Stimulated activated CD4-positive, alpha-beta T cell treated with anti-CD3 and anti-CD28 coated beads, Interleukin-1b, Interleukin-23, amount 100 ng/mL, for 1 hour (primary cell): ENCODE data around the gene AGAP1.
"Not testable (repeated sequence)": the region's sequence is repeated elsewhere in the genome, so short reads cannot be mapped to it uniquely, and the experiment has no call there.

Experiments used
- DNase-seq, 2 donors: peaks; one replicate each; pipeline ENCODE4 v3.0.0-alpha.2; 2020; ENCODE audit warnings: low read depth in 2 of 2

AGAP1 gene

DNA sequence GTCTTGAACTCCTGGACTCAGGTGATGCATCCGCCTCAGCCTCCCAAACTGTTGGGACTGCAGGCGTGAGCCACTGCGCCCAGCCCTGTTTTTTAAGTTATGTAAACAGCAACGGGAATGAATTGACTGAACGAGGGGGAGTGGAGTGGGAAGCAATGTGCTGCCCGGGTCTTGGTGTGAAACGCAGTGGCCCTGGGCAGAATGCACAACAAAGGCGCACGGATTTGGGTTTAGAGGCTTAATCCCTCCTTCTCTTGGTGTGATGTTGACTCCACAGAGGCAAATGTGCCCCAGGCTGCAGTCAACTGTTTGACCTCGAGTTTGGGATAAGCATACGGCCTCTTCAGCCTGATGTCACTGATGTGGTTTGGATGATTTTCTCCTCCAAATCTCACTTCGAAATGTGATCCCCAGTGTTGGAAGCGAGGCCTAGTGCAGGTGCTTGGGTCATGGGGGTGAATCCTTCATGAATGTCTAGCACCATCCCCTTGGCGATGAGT is 97.4 kb downstream of the AGAP1 start:
- DNase-seq, result no peak

DNA sequence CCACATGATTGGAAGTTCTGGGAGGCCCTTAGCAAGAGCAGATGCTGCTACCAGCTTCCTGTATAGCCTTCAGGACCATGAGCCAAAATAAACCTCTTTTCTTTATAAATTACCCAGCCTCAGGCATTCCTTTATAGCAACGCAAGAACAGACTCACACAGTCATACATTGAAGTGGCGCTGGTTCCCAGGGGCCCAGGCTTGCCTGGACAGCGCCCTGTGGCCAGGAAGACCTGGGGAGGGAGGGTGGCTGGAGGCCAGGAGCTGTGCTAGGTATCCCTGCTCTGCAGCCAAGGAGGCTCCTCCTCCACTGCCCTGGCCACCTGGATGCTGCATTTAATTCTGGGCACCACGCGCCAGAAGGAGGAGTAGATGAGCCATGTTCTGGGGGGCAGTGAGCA is 98.1 kb downstream of the AGAP1 start:
- no peak for DNase-seq

DNA sequence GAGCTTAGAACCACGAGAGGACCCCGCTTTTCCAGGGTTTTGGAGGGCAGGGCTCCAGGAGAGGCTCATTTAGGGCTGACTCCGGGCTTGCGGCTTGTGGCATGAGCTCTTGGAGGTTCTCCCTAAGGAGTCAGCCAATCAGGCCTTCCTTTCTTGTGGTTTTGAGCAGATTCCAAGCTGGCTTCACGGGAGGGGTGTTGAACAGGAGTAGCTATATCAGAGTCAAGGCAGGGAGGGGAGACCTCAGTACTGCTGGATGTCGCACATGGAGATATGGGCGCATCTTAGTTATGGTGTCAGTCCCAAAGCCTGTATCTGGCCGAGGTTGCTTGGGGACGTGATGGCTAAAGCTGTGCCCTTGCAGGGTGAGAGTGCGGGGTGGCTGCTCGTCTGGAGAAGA is 98.6 kb downstream of the AGAP1 start:
- no peak for DNase-seq

DNA sequence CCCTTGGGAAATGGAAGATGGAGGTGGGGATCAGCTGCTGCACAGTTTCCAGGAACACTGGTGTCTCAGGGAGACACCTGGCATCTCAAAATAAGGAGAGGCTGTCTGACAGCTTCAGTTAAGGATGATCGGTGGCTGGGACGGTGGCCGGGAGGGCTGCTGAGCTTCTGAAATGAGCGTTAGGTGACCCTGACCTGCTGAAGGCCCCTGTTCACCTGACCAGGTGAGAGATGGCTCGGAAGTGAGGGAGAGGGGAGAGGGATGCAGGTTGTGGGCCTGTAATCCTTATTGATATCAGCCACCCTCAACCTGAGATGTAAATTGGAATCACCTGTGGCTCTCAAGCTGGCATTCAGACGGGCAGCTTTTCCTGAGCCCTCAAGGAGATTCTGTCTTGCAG is 99.0 kb downstream of the AGAP1 start:
- no peak for DNase-seq

DNA sequence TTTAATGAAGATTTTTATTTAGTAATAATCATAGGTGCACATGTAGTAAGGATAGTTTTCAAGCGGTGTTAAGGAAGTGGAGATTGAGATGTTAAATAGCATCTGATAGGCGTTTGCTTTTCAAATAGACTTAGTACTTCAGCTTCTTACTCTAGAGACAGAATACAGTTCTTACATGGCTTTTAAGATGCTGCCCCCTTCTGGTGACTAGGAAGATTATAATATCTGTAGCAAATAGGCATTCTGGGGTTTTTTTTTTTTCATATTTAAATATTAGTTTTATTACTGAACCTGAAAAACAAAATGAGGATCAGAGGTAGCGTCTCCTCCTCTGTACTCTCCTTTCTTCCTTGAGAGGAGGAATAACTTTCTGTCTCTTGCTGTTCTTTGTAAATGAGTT is 100.2 kb downstream of the AGAP1 start:
- no peak for DNase-seq

DNA sequence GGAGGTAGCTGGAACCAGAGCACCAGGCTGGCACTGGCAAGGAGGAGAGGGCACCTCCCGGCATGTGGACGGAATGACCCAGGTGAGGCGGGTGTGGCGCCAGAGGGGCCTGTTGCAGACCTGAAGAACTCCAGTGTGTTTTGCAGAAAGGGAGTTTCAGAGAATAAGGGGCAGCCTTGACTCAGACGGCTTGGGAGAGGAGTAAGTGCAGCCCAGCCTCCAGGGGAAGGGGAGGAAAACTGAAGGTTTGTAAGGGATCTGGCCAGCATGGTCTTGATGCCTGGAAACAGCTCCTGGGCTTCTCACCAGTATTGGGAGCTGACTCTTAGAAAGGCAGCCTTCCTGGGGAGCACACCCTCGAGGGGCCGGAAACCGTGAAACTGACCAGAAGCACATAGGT is 101.1 kb downstream of the AGAP1 start:
- DNase-seq, result no peak

DNA sequence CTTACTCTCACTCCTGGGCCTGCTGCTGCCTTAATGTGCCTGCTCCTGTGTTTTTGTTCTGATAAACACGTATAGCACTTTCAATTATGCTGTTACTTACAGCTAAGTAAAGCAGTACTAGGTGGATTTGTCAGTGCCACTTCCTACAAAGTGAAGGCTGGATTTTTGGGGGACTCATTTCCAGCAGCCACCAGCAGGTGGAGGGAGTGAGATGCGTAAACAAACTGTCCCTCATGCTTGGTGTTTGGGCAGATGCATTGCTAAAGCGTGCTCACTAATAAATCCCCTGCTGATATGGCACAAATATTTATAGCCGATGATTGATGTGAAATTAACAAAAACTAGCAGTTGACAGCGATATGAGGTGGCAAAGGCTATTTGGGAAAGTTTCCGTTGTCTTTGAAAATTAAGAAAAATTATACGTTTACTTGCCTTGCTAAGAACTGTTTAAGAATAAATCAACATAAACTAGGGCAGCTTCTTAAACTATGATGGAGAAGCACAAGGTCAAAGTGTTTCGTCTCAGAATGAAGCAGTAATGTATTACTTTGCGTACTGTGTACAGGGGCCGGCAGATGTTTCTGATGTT is 101.7 kb downstream of the AGAP1 start:
- DNase-seq, result no peak

DNA sequence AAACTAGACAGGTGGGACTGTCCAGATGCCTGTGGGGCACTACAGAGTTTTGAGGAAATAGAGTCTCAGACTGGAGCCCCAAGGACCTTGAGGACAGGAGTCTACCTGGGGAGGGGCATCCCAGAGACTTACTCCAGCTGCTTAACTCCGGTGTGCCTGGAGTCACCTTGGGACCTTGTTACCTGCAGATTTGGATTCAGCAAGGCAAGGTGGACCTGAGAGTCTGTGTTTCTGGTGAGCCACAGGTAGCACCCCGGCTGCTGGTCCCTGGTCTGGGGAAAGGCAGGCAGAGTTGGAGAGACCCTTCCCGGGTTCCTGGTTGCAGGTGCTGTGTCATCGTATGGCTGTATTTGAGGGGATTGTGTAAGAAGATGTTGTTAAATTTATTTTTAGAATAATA is 102.4 kb downstream of the AGAP1 start:
- DNase-seq, result no peak

DNA sequence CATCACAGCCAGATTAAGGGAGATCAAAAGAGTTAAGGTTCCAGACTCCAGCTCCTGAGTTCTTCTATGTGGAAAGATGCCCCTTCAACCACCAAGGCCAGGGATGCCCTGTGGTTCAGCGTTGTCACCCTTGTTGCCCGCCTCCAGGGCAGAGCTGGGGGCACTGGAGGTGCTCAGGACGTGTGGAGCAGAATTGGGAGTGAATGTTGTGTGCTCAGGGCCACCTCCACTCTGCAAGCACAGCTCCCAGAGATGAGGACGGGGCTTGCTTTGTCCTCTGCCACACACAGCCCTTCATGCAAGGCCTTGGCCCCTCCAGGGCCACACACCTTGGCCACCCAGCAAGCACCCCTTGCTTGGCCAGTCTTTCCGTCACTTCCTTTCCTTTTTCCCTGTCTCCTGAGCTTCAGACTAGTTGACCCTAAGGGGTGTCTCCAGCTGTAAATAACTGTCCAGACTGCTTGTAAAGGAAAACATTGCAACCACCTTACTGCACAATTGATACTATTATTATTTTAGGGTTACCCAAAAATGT is 103.3 kb downstream of the AGAP1 start:
- no peak for DNase-seq

DNA sequence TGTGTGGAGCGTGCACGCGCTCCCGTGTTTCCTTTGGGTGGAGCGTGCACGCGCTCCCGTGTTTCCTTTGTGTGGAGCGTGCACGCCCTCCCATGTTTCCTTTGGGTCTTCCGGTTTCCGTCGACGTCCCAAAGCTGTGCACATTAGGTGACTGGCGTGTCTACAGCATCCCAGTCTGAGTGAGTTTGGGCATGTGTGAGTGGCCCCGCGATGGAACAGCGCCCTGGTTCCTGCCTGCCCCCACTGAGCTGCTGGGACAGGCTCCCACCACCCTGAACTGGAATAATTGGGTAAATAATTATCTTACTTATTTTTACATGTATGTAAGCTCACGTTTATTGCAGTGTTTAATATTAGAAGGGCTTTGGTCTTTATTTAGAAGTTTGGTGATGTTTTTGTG is 104.2 kb downstream of the AGAP1 start:
- DNase-seq, result no peak

DNA sequence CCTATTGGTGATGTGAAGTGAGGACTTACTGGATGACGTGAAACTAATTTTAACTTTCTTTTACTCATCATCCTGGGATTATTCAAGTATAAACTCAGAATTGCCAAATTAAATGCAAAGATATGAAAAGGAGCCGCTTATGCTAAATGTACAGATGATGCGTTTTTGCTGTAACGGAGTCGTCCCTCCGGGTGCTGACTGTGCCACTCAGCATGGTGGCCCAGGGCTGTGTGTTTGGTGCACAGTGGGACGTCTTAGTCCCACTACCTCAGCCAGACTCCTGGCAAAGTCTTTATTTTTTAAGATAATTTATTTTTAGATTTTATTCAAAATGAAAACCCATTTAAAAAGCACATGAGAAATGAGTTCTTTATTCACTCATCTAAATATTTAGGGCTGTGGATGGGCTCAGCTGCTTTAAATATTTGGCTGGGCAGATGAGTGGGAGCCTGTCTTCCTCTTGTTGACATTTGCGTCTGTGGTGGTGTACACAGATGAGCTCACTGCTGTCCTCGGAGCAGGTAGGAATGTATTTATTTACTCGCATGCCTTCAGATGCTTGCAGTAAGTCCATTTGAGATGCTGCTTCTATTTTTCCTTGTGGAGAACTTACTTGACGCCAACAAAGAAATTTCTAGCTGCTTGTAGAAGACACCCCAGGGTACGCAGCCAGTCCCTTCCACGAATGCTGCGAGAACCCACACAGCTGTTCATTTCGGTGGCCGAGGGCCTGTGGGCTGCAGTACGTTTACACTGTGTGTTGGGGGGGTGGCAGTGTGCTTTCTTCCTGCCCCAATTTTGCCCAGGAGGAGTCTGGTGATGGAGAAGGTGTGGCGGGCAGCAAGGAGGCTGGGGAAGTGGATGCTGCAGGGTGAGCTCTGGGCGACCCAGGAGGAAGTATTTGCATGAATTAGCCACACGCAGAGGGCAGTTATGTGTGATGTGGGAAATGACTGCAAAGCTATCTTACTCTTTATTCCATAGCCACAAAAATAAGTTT is 105.0 kb downstream of the AGAP1 start:
- DNase-seq, result no peak

DNA sequence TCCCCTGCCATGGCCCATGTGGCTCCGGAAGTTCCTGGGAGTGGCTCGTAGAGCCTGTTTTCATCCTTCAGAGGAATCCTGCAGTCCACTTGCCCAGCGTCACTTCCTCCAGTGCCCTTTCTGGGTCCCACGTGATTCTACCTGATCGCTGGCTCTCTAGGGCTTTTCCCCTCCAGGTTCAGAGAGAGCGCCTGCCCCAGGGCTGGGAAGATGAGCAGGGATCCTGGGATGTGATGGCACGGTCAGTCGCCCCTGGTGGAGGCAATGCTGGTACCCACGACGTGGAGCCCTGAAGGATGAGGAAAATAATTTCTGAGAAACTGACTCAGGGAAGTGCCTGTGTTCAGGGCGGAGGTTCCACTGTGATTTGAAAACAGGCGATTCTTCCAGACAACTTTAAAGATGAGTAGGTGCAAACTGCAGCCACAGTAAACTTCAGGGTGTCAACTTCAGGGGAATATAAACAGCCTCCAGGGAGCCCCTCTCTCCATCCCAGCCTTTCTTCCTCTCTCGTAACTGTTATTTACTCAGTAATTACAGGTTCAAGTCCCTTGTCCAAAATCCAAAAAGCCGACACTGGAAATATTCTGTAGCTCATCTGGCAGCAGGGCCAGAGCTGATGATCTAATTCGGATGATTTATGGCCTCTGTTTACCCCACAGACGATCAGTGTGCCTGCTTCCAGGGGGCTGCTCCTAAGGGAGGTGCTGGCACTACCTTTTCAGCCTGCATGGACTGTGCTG is 105.9 kb downstream of the AGAP1 start:
- DNase-seq, result no peak

DNA sequence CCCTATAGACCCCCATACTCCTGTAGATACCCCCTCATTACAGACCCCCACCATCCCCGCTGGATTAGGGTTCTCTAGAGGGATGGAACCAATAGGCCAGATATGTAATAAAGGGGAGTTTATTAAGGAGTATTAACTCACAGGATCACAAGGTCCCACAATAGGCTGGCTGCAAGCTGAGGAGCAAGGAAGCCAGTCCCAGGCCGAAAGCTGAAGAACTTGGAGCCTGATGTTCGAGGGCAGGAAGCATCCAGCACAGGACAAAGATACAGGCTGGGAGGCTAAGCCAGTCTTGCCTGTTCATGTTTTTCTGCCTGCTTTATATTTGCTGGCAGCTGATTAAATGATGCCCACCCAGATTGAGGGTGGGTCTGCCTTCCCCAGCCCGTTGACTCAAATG is 106.6 kb downstream of the AGAP1 start:
- DNase-seq, result no peak

DNA sequence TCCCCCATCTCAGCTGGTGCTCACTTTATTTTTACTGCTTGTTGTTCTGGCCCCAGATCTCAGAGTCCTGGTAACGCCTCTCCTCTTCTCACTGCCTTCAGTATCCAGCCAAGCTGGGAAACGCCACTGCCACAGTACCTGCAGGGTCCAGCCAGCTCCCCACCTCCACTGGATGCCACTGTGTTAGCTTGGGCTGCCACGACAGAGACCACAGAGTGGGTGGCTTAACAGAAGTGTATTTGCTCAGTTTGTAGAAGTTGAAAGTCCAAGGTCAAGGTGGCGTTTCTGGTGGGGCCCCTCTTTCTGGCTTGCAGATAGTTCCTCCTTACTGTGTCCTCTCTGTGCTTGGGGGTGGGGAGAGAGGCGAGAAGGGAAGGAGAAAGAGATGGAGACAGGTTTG is 107.1 kb downstream of the AGAP1 start:
- no peak for DNase-seq

DNA sequence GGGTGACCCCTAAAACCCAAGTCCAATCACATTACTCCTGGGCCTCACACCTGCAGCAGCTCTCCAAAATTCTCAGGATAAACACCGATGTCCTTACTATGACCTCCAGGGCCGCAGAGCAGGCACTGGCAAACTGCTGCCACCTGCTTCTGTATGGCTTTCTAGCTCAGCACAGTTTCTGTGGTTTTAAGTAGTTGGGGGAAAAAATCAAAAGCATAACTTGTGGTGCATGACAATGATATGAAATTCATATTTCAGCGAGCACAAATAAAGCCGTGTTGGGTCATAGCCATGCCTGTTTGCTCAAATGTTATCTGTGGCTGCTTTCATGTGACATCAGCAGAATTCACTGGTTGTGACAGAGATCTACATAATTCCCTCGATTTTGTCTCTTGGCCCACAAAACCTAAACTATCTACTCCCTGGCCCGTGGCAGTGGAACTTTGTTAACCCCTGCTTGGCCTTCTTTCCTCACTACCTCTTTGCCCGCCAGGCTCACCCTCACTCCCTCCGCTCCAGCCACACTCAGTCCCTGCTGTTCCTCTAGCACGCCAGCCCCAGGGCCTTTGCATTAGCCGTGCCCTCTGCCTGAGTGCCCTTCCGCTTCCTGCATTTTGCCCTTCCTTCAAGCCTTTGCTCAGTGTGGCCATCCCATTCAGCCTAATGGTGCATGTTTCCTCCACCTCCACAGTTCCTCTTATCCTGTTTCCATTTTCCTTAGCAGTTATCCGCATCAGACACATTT is 108.3 kb downstream of the AGAP1 start:
- no peak for DNase-seq

DNA sequence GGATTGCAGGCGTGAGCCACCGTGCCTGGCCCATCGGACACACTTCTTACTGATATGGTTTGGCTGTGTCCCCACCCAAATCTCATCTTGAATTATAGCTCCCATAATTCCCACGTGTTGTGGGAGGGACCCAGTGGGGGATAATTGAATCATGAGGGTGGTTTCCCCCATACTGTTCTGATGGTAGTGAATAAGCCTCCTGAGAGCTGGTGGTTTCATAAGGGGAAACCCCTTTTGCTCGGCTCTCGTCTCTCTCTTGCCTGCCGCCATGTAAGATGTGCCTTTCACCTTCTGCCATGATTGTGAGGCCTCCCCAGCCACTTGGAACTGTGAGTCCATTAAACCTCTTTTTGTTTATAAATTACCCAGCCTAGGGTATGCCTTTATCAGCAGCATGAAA is 109.1 kb downstream of the AGAP1 start:
- not testable (repeated sequence) for DNase-seq

DNA sequence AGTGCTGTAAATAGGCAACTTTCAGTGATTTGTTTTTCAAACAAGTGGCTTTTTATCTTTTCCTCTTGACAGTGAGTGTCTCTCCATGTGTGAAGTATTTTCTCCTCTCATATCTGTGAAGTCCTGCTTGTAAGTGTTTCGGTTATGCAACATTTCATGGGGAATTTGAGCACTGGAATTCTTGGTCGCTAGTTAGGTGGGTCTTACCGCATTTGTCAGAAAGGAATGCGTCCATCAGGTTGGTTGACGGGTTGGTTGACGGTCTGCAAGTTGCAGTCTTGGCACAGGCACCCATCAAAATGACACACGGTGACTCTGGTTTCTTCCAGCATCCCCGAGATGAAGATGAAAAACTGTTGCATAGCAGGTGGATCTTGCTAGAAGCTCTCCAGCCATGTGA is 109.8 kb downstream of the AGAP1 start:
- DNase-seq, result no peak

DNA sequence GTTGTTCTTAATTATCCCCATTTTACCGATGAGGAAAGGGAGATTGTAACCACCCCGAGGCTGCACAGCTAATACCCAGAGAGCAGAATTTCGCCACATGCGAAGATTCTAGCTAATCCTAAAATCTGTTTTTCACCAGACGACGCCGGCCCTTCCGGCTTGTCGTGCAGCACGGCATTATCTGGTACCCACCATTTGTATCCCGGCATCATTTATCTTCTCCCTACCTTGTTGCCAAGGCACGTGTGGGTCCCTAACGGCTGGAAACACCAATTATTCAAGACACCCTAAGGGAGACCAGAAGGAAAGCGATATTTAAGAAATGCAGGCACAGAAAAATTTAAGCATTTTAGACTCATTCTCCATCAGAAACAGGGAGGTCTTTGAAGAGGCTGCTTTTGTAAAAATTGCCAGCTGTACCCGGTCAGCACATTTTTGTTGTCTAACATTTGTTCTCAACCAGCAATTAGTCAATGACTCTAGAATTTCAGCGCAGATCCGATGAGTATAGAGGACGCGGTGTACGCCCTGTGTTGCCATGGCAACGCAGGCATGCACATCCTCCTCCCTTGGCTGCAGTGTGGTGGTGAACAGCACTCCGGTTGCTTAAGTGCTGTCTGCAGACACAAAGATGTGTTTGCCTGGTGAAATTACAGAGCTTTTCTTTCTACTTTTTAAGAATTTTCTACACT is 111.6 kb downstream of the AGAP1 start:
- DNase-seq, result no peak

DNA sequence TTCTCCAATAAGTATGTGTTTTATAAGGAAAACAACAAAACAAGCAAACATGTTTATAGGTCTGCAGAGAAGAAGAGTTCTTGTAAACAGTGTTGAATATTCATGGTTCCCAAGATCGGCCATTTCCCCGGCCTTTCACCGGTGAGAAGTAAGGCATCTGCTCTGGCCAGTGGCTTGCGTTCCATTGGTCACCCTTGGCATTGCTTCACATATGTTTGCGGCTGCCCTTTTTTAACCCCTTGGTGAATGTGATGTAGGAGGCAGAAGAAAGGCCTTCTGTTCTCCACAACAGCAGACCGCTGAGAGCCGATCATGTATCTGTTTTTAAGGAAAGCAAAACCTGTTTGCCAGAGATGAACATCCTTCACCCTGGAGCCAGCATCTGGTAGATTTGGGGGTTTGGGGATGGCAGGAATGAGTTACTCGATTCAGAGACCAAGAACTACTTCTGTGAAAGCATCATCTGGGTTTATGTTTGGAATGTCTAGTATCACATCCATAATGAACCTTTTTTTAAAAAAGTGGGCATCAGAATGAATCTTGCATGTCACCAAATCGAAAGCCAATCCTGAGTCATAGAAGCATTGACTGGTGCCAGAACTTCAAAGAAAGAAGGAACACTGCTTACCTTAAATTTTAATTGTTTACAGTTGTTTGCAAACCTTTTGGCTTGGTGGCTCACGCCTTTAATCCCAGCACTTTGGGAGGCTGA is 112.3 kb downstream of the AGAP1 start:
- no peak for DNase-seq

DNA sequence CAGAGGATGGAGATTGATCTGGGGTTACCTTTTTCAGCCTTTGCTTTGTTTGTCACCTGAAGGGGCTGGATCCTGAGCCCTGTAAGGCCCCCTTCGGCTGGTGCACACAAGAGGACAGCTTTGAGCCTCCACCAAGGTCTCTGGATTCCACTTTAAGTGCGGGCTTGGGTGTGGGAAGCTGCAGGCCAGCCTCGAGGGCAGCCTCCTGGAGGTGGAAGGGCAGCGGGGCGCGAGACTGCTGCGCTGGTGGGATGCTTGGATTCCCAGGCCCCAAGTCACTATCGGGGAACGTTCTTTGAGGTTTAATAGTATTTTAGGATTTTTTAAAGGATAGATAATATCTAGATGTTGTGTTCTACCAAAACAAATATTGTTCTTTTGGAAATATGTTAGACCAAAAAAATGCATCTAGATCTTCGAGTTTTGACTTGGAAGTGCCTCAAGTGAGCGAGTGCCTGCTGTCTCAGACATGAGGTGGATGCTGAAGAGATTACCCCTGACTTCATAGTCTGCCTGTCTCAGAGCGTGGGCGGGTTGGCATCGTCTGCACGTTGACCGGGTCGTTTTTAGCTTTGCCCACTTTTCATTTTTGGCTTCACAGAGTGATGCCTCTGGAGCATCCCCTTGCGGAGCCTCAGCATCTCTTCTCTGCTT is 113.8 kb downstream of the AGAP1 start:
- DNase-seq, result no peak
